Measurements from ENCODE around the gene RAPH1. TPM values are rescaled to one million over a fixed set of nuclear protein-coding genes. Genes with fewer than 3 reads are reported as not detected.
"Not testable (repeated sequence)": the region's sequence is repeated elsewhere in the genome, so short reads cannot be mapped to it uniquely, and the experiment has no call there.

Gene RAPH1
- total RNA-seq, 1 donor from 2014 or later = 1.6 TPM

GRCh38 chr2:203440671-203441070 is 94.4 kb downstream of the RAPH1 start:
- intact Hi-C loops (cut with micrococcal nuclease) = no loop called here

- intact Hi-C loops (cut with micrococcal nuclease) = no loop called here
These were observed 96.6 kb downstream of the RAPH1 start for GRCh38 chr2:203438528-203438927.

DNA sequence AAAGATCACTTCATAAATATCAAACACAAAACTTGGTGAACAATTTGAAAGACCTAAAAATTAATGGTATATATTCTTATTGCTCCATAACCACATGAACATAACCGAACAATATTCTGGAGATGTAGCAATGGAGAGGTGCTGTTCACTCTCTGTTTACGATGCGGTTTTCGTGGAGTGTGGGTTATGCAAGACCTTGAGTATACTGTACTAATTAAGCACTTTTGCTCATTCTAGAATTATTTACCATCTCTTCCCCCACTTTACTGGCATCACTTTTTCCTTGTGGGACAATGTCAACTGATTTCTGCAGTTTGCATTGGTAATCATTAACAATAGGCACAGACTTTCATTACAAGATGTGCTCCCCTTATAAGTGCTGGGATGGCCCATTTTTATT is 97.6 kb downstream of the RAPH1 start:
- intact Hi-C loops (cut with micrococcal nuclease) = no loop called here

- intact Hi-C loops (cut with micrococcal nuclease) = no loop called here
These were observed 98.6 kb downstream of the RAPH1 start for GRCh38 chr2:203436496-203436895.

- intact Hi-C loops (cut with micrococcal nuclease) = no loop called here
These were observed 102.3 kb downstream of the RAPH1 start for GRCh38 chr2:203432811-203433210.

- intact Hi-C loops (cut with micrococcal nuclease) = no loop called here
These were observed 103.5 kb downstream of the RAPH1 start for GRCh38 chr2:203431391-203432185.

DNA sequence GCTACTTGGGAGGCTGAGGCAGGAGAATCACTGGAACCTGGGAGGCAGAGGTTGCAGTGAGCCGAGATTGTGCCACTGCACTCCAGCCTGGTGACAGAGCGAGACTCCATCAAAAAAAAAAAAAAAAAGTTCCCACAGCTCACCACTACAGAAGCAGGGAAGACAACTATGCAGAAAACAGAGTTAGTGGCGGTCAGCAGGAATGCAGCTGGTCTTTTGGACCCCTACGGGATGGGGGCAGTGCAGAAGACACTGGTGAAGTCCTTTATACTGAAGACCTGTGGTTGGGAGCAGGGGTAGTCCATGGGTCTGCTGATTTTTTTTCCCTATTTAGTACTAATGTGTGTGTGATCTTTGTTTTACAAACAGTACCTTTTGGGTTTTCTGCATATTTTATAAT is 105.5 kb downstream of the RAPH1 start:
- intact Hi-C loops (cut with micrococcal nuclease) = not testable (repeated sequence)

DNA sequence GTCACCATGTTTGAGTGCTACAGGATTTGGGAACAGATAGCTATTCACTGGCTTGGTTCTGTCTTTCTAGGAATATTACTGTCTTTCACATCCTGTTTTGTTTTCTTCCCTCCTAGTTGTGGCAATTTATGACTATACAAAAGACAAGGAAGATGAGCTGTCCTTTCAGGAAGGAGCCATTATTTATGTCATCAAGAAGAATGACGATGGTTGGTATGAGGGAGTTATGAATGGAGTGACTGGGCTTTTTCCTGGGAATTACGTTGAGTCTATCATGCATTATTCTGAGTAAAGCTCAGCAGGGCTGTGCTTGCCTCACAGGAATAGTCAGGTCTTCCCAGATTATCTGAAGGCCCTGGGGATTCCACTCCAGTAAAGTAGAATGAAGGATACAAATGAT is 108.0 kb downstream of the RAPH1 start:
- intact Hi-C loops (cut with micrococcal nuclease) = no loop called here

GRCh38 chr2:203418271-203418670 is 116.8 kb downstream of the RAPH1 start:
- intact Hi-C loops (cut with micrococcal nuclease) = no loop called here

DNA sequence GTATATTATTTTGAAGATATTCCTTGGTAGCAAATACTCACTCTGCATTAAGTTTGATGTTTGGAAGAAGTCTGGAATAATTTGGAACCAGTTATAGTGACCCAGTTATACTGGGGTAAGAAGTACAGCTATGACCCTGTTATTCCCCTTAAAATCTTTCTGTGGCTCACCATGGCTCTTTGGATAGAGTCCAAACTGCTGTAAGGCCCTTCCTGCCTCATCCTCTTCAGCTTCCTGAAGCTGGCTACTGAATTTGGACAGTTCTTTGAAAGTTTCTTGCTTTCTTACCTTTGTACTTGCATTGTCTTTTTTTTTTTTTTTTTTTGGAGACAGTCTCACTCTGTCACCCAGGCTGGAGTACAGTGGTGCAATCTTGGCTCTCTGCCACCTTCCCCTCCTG is 121.3 kb downstream of the RAPH1 start:
- intact Hi-C loops (cut with micrococcal nuclease) = no loop called here

GRCh38 chr2:203412546-203413331 is 122.4 kb downstream of the RAPH1 start:
- intact Hi-C loops (cut with micrococcal nuclease) = no loop called here

DNA sequence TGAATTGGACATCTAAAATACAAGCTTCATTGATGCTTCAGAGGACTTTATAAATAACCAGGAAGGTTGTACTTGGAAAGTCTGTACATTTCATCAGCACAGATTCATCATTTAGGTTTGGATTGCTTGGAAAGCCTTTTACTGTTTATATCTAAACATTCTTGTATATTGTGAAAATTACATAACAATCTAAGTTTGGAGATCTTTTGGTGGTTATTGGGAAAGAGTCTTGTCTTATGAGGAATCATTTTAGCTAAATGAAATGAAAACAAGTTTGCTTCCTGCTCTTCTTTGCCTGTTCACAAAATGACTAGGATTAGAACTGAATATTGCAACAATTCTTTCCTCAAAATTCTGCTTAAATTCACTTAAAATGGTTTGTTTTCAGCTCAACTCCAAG is 127.6 kb downstream of the RAPH1 start:
- intact Hi-C loops (cut with micrococcal nuclease) = no loop called here

- intact Hi-C loops (cut with micrococcal nuclease) = no loop called here
These were observed 130.1 kb downstream of the RAPH1 start for GRCh38 chr2:203404996-203405395.

DNA sequence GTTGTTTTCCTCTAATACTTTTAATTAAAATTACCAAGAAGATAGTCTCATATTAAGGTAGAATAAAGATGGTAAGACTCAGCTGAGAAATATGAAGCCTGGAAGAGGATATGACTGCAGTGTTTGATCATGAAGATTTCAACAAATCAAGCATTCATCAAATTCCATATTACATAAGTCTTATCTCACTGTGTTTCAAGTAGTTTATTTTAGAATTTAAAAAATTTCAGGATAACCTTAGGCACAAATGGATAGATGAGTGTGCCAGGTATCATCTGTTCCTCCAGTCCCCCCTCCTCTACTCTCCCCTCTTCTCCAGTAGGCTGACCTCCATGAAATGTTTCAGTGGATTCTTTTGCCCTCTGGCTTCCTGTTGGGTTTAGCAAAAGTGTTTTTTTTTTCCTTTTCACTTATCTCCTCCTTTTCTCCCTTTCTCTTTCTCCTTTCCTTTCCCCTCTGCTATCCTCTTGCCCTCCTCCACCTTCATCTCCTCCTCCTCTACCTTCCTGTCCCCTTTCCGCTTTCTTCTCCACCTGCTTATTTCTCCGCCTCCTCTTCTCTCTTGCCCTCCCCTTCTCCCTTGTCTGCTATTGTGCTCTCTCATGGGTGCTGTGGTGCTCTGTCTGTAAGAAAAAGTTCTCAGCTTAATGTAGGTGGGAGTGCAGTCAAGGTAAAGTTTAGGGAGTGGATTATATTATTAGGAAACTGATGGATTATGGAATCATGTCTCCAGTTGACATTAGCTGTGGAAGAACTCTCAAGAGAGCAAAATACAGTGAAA is 134.1 kb downstream of the RAPH1 start:
- intact Hi-C loops (cut with micrococcal nuclease) = no loop called here

DNA sequence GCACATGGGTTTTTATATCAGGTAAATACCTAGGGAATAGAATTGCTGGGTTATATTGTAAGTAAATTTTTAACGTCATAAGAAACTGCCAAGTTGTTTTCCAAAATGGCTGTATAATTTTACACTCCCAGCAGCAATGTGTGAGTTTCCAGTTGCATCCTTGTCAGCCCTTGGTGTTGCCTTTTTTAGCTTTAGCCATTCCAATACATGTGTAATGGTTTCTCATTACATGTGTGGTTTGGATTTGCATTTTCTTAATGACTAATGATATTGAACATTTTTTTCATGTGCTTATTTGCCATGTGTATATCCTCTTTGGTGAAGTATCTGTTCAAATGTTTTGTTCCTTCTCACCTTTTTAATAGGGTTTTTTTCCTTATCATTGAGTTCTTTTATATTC is 136.1 kb downstream of the RAPH1 start:
- intact Hi-C loops (cut with micrococcal nuclease) = no loop called here

DNA sequence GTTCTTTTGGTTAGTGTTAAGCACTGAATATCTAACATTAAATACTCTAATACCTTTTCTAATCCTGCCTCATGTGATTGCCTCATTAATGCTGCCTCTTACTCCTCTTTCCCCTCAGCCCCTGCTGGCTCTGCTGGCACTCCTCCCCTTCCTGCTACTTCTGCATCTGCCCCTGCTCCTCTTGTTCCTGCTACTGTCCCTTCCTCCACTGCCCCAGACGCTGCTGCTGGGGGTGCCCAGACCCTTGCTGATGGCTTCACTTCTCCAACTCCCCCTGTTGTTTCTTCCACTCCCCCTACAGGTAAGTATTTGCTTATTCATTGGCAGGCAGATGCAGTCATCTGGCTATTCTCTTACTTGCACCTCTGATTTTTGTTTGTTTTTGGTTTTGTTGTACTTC is 138.4 kb downstream of the RAPH1 start:
- intact Hi-C loops (cut with micrococcal nuclease) = no loop called here

- intact Hi-C loops (cut with micrococcal nuclease) = no loop called here
These were observed 139.2 kb downstream of the RAPH1 start for GRCh38 chr2:203395858-203396257.

DNA sequence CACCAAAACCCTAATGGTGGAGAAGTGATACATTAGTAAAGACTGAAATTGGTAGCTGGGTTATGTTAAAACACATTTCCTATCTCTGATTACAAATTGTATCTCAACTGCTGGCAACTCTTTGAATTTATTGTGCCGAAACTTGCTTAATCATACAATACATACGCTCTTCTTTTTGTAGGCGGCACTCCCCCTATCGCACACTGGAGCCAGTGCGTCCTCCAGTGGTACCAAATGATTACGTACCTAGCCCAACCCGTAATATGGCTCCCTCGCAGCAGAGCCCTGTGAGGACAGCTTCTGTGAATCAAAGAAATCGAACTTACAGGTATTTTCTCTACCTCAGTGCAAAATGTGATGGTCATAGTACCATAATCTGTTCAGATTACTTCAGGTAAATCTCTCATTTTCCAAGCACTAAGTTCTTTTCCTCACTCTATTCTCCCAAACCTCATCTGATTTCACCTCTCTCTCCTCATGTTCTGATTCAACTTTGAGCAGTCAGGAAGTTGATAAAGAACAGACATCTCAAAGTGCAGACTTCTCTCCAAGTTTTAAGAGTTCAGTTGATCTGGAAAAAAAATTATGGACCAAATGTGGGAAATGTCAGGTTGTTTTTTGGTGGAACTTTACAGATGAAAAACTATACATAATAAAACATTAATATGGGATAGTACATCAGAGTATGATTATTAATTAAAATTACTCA is 140.4 kb downstream of the RAPH1 start:
- intact Hi-C loops (cut with micrococcal nuclease) = no loop called here

- intact Hi-C loops (cut with micrococcal nuclease) = not testable (repeated sequence)
These were observed 146.9 kb downstream of the RAPH1 start for GRCh38 chr2:203388153-203388552.

- intact Hi-C loops (cut with micrococcal nuclease) = no loop called here
These were observed 152.1 kb downstream of the RAPH1 start for GRCh38 chr2:203383038-203383437.

DNA sequence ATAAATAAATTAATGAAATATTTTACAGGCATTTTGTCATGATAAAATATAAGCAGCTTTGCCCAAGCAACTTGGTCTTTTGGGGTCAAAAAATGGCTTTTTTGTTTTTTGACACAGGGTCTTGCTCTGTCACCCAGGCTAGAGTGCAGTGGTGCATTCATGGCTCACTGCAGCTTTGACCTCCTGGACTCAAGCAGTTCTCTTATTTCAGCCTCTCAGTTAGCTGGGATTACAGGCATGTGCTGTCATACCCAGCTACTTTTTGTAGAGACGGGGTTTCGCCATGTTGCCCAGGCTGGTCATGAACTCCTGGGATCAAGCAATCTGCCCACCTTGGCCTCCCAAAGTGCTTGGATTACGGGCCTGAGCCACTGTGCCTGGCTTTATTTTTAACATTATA is 155.9 kb downstream of the RAPH1 start:
- intact Hi-C loops (cut with micrococcal nuclease) = no loop called here

Data from T-helper 2 cell treated with Interferon-gamma antibody and Interleukin-4, amounts not matched to agents 100 ng/mL and 5 ng/mL, for 36 hours (primary cell).